CD4-positive, alpha-beta T cell (primary cell): Measurements from ENCODE around the gene QTRT2. TPM values are rescaled to one million over a fixed set of nuclear protein-coding genes. Genes with fewer than 3 reads are reported as not detected.

Experiments used
- ATAC-seq: fragments of 200-7000 bp; cut with Tn5 transposase; one replicate; pipeline ENCODE4 v1.10.0; 2022; ENCODE audit warnings: mild to moderate bottlenecking; ENCODE audit not compliant: poor library complexity
- CTCF ChIA-PET: fragments of 350-600 bp; sonication (Branson Sonifier 250); formaldehyde crosslinking; loops from one replicate; lab custom pipeline; 2021; ENCODE audit warnings: antibody characterized with exemption, inconsistent platforms; lab: Charles Lee
- POLR2A ChIA-PET: fragments of 350-600 bp; sonication (Branson Sonifier 250); formaldehyde crosslinking; loops from one replicate; lab custom pipeline; 2021; ENCODE audit warnings: antibody characterized with exemption, inconsistent platforms; lab: Charles Lee
- DNase-seq, 14 experiments: peaks; one replicate each; pipeline ENCODE4 v3.0.0-alpha.2; 2013 to 2020; ENCODE audit warnings: mixed read lengths in 2 of 14
- H3K27ac ChIP-seq, 2 donors: one replicate each; pipeline versions ENCODE4 v1.5.1 to v1.7.0; 2013; ENCODE audit warnings: low read length in 2 of 2, low read depth in 1 of 2, mild to moderate bottlenecking in 1 of 2
- H3K27me3 ChIP-seq, 2 experiments: 1 replicate in 1 of 2; 2 replicates in 1 of 2; pipeline versions ENCODE4 v1.6.1 to v1.7.0; 2013; ENCODE audit warnings: low read length in 2 of 2, control low read depth in 1 of 2, mild to moderate bottlenecking in 1 of 2, moderate library complexity in 1 of 2; ENCODE audit not compliant: insufficient read depth in 2 of 2, control insufficient read depth in 1 of 2
- H3K36me3 ChIP-seq: one replicate; pipeline ENCODE4 v1.6.1; 2013; ENCODE audit warnings: low read length, control low read depth; ENCODE audit not compliant: insufficient read depth
- H3K4me1 ChIP-seq: one replicate; pipeline ENCODE4 v1.6.1; 2013; ENCODE audit warnings: low read length, control low read depth; ENCODE audit not compliant: insufficient read depth
- H3K4me3 ChIP-seq: one replicate; pipeline ENCODE4 v1.5.1; 2013; ENCODE audit warnings: mild to moderate bottlenecking, low read length, moderate library complexity
- H3K9me3 ChIP-seq, 2 experiments: 1 replicate in 1 of 2; 2 replicates in 1 of 2; pipeline versions ENCODE4 v1.6.1 to v1.7.0; 2013; ENCODE audit warnings: low read length in 2 of 2, mild to moderate bottlenecking in 2 of 2, control low read depth in 1 of 2, moderate library complexity in 1 of 2; ENCODE audit not compliant: control insufficient read depth in 1 of 2, insufficient read depth in 1 of 2
- H3K27ac Mint-ChIP-seq: one replicate; pipeline ENCODE4 v1.8.0; 2020; ENCODE audit warnings: mixed read lengths
- H3K27me3 Mint-ChIP-seq: one replicate; pipeline ENCODE4 v1.8.0; 2021; ENCODE audit warnings: mixed read lengths
- H3K36me3 Mint-ChIP-seq: one replicate; pipeline ENCODE4 v1.8.0; 2021; ENCODE audit warnings: low read depth, mixed read lengths
- H3K4me1 Mint-ChIP-seq: one replicate; pipeline ENCODE4 v1.8.0; 2021; ENCODE audit warnings: low read depth, mixed read lengths
- H3K4me3 Mint-ChIP-seq: one replicate; pipeline ENCODE4 v1.8.0; 2020; ENCODE audit warnings: mild to moderate bottlenecking, mixed read lengths
- H3K9me3 Mint-ChIP-seq: one replicate; pipeline ENCODE4 v1.8.0; 2020; ENCODE audit warnings: mixed read lengths
- CTCF ChIP-seq: fragments of 200-600 bp; IDR thresholded peaks from one replicate; pipeline ENCODE4 v1.8.0; 2022; ENCODE audit warnings: antibody characterized with exemption, mild to moderate bottlenecking
- intact Hi-C, 2 experiments: fragments of 100-400 bp; cut with DNase I in 1 of 2; cut with micrococcal nuclease in 1 of 2; formaldehyde crosslinking; loops; one replicate each; pipeline versions ENCODE4 v1.15.1 to v1.9.0; 2023 to 2025; cut with DNase I, micrococcal nuclease
- total RNA-seq, 174 experiments: library from RNA in 2 of 174; stranded (reverse) in 2 of 174; gene quantifications; one replicate each; pipeline ENCODE4 v1.2.3 and lab custom pipeline; 2021 to 2026

QTRT2 gene
- total RNA-seq, 2 experiments from 2014 or later = 22.8 to 27.0 TPM

- H3K4me3 Mint-ChIP-seq = no peak overlapping the region
- no peaks in the 10 kb centered on the region for H3K4me1 ChIP-seq
- H3K27me3 ChIP-seq = no peaks in the 10 kb centered on the region
- no peak for TF ChIP-seq CTCF
- H3K9me3 Mint-ChIP-seq = no peaks in the 10 kb centered on the region
- H3K4me3 ChIP-seq = no peak overlapping the region
- ChIA-PET POLR2A (no interaction called here), CTCF (interaction anchor here (0.6 kb wide), 1 partner anchor 14 kb away, joined by 3 read pairs; no protein-coding TSS in a partner anchor)
- no peak for DNase-seq
- H3K27ac Mint-ChIP-seq = no peak overlapping the region
- H3K4me1 Mint-ChIP-seq = no peaks in the 10 kb centered on the region
- H3K27me3 Mint-ChIP-seq = no peaks in the 10 kb centered on the region
- intact Hi-C loops = no loop called here
- no peaks in the 10 kb centered on the region for H3K36me3 ChIP-seq
- no peak for ATAC-seq
- no peaks in the 10 kb centered on the region for H3K9me3 ChIP-seq
- H3K36me3 Mint-ChIP-seq = no peaks in the 10 kb centered on the region
- H3K27ac ChIP-seq = no peak overlapping the region
Observed at GRCh38 chr3:114133947-114134346, 77.4 kb downstream of the QTRT2 start.

Other genes starting within 250 kb of the QTRT2 start
- under 1 TPM; 0.22 to 0.55 TPM for gene GRAMD1C, start 217.9 kb upstream of the QTRT2 start, total RNA-seq
- gene ZDHHC23, start 108.7 kb upstream of the QTRT2 start, total RNA-seq = 1 to 10 TPM; 3.2 TPM
- gene CCDC191, start 211 bp upstream of the QTRT2 start, total RNA-seq = 1 to 10 TPM; 3.6 to 3.7 TPM
- not detected for gene DRD3, start 122.3 kb downstream of the QTRT2 start, total RNA-seq
- gene ZNF80, start 180.8 kb downstream of the QTRT2 start, total RNA-seq = under 1 TPM; 0.16 to 0.17 TPM
- gene TIGIT, start 237.3 kb downstream of the QTRT2 start, total RNA-seq = 1 to 10 TPM; 3.5 to 4.2 TPM